CD4-positive, alpha-beta T cell treated with Interleukin-4 for 4 hours (primary cell): ENCODE results near the gene TOB1.

Source experiments
- DNase-seq: peaks from one replicate; pipeline ENCODE4 v3.0.0-alpha.2; 2020

The TOB1 gene

GRCh38 chr17:50843150-50843905 is 22.8 kb downstream of the TOB1 start:
- DNase-seq = no peak

- no peak for DNase-seq
These were observed 23.5 kb downstream of the TOB1 start for GRCh38 chr17:50842506-50843149.

GRCh38 chr17:50841949-50842354 is 24.2 kb downstream of the TOB1 start:
- peak; percentile 46 for DNase-seq

GRCh38 chr17:50841277-50841948 is 24.7 kb downstream of the TOB1 start:
- no peak for DNase-seq

- DNase-seq = no peak
These were observed 25.8 kb downstream of the TOB1 start for GRCh38 chr17:50840311-50840851.

- no peak for DNase-seq
These were observed 26.4 kb downstream of the TOB1 start for GRCh38 chr17:50839591-50840310.

- no peak for DNase-seq
These were observed 27.9 kb downstream of the TOB1 start for GRCh38 chr17:50837980-50838954.

GRCh38 chr17:50837286-50837979 is 28.7 kb downstream of the TOB1 start:
- no peak for DNase-seq

- no peak for DNase-seq
These were observed 29.3 kb downstream of the TOB1 start for GRCh38 chr17:50836826-50837225.

GRCh38 chr17:50835301-50836234 is 30.6 kb downstream of the TOB1 start, which contains the start of gene WFIKKN2:
Gene WFIKKN2, plus strand, starts transcription at chr17:50835586. Its CDS starts 352 bp downstream, at chr17:50835938.
- DNase-seq = no peak

GRCh38 chr17:50834429-50835300 is 31.5 kb downstream of the TOB1 start:
- no peak for DNase-seq

GRCh38 chr17:50833510-50834428 is 32.4 kb downstream of the TOB1 start:
- DNase-seq = no peak

- no peak for DNase-seq
These were observed 33.2 kb downstream of the TOB1 start for GRCh38 chr17:50832864-50833381.

- no peak for DNase-seq
These were observed 33.8 kb downstream of the TOB1 start for GRCh38 chr17:50832267-50832863.

- DNase-seq = no peak
These were observed 34.7 kb downstream of the TOB1 start for GRCh38 chr17:50831471-50831928.

GRCh38 chr17:50830994-50831393 is 35.2 kb downstream of the TOB1 start:
- DNase-seq = no peak

- no peak for DNase-seq
These were observed 35.8 kb downstream of the TOB1 start for GRCh38 chr17:50830352-50830751.
